Activated CD4-positive, alpha-beta memory T cell treated with anti-CD3 and anti-CD28 coated beads for 36 hours (primary cell): ENCODE results near the gene RSKR. TPM values are rescaled to one million over a fixed set of nuclear protein-coding genes. Genes with fewer than 3 reads are reported as not detected.
"Not testable (repeated sequence)": the region's sequence is repeated elsewhere in the genome, so short reads cannot be mapped to it uniquely, and the experiment has no call there.

Source experiments
- CTCF ChIA-PET: fragments of 350-600 bp; sonication (Branson Sonifier 250); formaldehyde crosslinking; loops from one replicate; lab custom pipeline; 2021; ENCODE audit warnings: antibody characterized with exemption, inconsistent platforms; lab: Charles Lee
- POLR2A ChIA-PET: fragments of 350-600 bp; sonication (Branson Sonifier 250); formaldehyde crosslinking; loops from one replicate; lab custom pipeline; 2021; ENCODE audit warnings: antibody characterized with exemption; lab: Charles Lee
- DNase-seq: peaks from one replicate; pipeline ENCODE4 v3.0.0-alpha.2; 2020
- H3K27ac Mint-ChIP-seq: one replicate; pipeline ENCODE4 v1.8.0; 2021; ENCODE audit warnings: mixed read lengths
- H3K27me3 Mint-ChIP-seq: one replicate; pipeline ENCODE4 v1.8.0; 2021; ENCODE audit warnings: mixed read lengths
- H3K36me3 Mint-ChIP-seq: one replicate; pipeline ENCODE4 v1.8.0; 2021; ENCODE audit warnings: mixed read lengths
- H3K4me1 Mint-ChIP-seq: one replicate; pipeline ENCODE4 v1.8.0; 2021; ENCODE audit warnings: low read depth, mixed read lengths
- H3K4me3 Mint-ChIP-seq: one replicate; pipeline ENCODE4 v1.8.0; 2021; ENCODE audit warnings: mild to moderate bottlenecking, mixed read lengths
- H3K9me3 Mint-ChIP-seq: one replicate; pipeline ENCODE4 v1.8.0; 2021; ENCODE audit warnings: mixed read lengths
- intact Hi-C: fragments of 100-400 bp; cut with micrococcal nuclease; formaldehyde crosslinking; loops from one replicate; pipeline ENCODE4 v1.15.1; 2023
- total RNA-seq, 2 experiments: library from RNA; stranded (reverse); gene quantifications; one replicate each; pipeline ENCODE4 v1.2.3, GENCODE V29; 2021

The RSKR gene
- total RNA-seq, 2 experiments from 2014 or later, result 14.2 to 17.5 TPM

- Mint-ChIP-seq H3K4me1 (peaks cover 13% of the 10 kb centered on the region), H3K36me3 (peaks cover 47% of the 10 kb centered on the region), H3K27me3 (no peaks in the 10 kb centered on the region), H3K27ac (no peak overlapping the region), H3K4me3 (no peak overlapping the region), H3K9me3 (no peaks in the 10 kb centered on the region)
- DNase-seq, result no peak
- POLR2A ChIA-PET, result interaction anchor here (0.8 kb wide), 1 partner anchor 11 kb away, joined by 3 read pairs; no protein-coding TSS in a partner anchor
- CTCF ChIA-PET, result no interaction called here
- intact Hi-C loops, result no loop called here
Observed at GRCh38 chr17:28622186-28622585, 8.2 kb upstream of the RSKR start.

- CTCF ChIA-PET, result interaction anchor here (1.0 to 1.5 kb wide), 2 partner anchors 24 to 72 kb away, joined by 3 to 6 read pairs; no protein-coding TSS in a partner anchor
- Mint-ChIP-seq H3K36me3 (peaks cover 49% of the 10 kb centered on the region), H3K9me3 (no peaks in the 10 kb centered on the region), H3K4me3 (no peak overlapping the region), H3K4me1 (no peaks in the 10 kb centered on the region), H3K27me3 (no peaks in the 10 kb centered on the region), H3K27ac (no peak overlapping the region)
- no peak for DNase-seq
- intact Hi-C loops, result no loop called here
- POLR2A ChIA-PET, result interaction anchor here (0.9 kb wide), 1 partner anchor 15 kb away, joined by 3 read pairs; no protein-coding TSS in a partner anchor
Observed at GRCh38 chr17:28620010-28620409, 6.0 kb upstream of the RSKR start.

GRCh38 chr17:28618464-28618863, 4.5 kb upstream of the RSKR start:
- Mint-ChIP-seq H3K9me3 (no peaks in the 10 kb centered on the region), H3K4me1 (peaks cover 5% of the 10 kb centered on the region), H3K27me3 (no peaks in the 10 kb centered on the region), H3K4me3 (no peak overlapping the region), H3K27ac (no peak overlapping the region), H3K36me3 (peaks cover 56% of the 10 kb centered on the region)
- POLR2A ChIA-PET, result interaction anchor here (0.8 kb wide), 1 partner anchor 19 kb away, joined by 3 read pairs; no protein-coding TSS in a partner anchor
- CTCF ChIA-PET, result interaction anchor here (0.9 to 1.6 kb wide), 4 partner anchors 26 to 123 kb away, joined by 3 to 6 read pairs (median 4); no protein-coding TSS in a partner anchor
- intact Hi-C loops, result no loop called here
- no peak for DNase-seq

DNA sequence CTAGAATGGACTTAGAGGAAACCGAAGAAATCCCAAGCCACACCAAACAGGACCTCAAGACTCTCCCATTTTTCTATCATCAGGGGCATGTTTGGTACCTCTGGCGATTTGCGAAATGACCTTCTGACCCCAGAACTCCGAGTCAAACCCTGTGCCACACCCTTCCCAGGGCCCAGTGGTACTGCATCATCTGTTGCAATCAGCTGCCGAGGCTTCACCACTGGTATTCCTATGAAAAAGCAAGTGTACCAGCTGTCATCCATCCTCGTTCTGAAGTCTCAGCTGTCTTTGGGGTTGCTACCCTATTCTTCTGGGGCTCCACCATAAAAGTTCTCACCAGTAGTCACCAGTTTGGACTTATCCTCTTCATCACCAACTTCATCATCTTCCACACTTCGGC, 2.3 kb upstream of the RSKR start:
- CTCF ChIA-PET, result interaction anchor here (1.1 to 1.3 kb wide), 2 partner anchors 14 to 29 kb away, joined by 3 read pairs; partner anchors contain the start of gene BLTP2
- intact Hi-C loops, result no loop called here
- H3K27ac Mint-ChIP-seq, result no peak overlapping the region
- DNase-seq, result no peak
- POLR2A ChIA-PET, result no interaction called here
- H3K36me3 Mint-ChIP-seq, result peaks cover 44% of the 10 kb centered on the region
- H3K27me3 Mint-ChIP-seq, result no peaks in the 10 kb centered on the region
- no peaks in the 10 kb centered on the region for H3K9me3 Mint-ChIP-seq
- H3K4me1 Mint-ChIP-seq, result peaks cover 5% of the 10 kb centered on the region
- H3K4me3 Mint-ChIP-seq, result no peak overlapping the region

GRCh38 chr17:28615260-28615940, 1.4 kb upstream of the RSKR start:
- Mint-ChIP-seq H3K9me3 (no peaks in the 10 kb centered on the region), H3K36me3 (peaks cover 42% of the 10 kb centered on the region), H3K27ac (no peak overlapping the region), H3K4me1 (peaks cover 5% of the 10 kb centered on the region), H3K4me3 (no peak overlapping the region), H3K27me3 (no peaks in the 10 kb centered on the region)
- CTCF ChIA-PET, result interaction anchor here (0.9 to 1.1 kb wide), 2 partner anchors 30 to 122 kb away, joined by 3 to 5 read pairs; partner anchors contain the start of gene BLTP2
- no peak for DNase-seq
- POLR2A ChIA-PET, result no interaction called here
- intact Hi-C loops, result no loop called here

- peak; percentile 32 for DNase-seq
- no peaks in the 10 kb centered on the region for H3K9me3 Mint-ChIP-seq
- CTCF ChIA-PET, result interaction anchor here (0.5 to 2.0 kb wide), 18 partner anchors 13 to 275 kb away, joined by 3 to 16 read pairs (median 4); partner anchors contain the start of gene BLTP2
- peaks cover 5% of the 10 kb centered on the region for H3K4me1 Mint-ChIP-seq
- H3K27ac Mint-ChIP-seq, result no peak overlapping the region
- no peaks in the 10 kb centered on the region for H3K27me3 Mint-ChIP-seq
- H3K36me3 Mint-ChIP-seq, result peaks cover 33% of the 10 kb centered on the region
- intact Hi-C loops, result loop anchor here (2.0 to 5.0 kb wide), 2 partner anchors 66 to 118 kb away; no protein-coding TSS in a partner anchor
- no peak overlapping the region for H3K4me3 Mint-ChIP-seq
- POLR2A ChIA-PET, result interaction anchor here (0.5 to 1.6 kb wide), 2 partner anchors 42 to 239 kb away, joined by 3 to 5 read pairs; partner anchors contain the start of gene PIGS
Observed at GRCh38 chr17:28612936-28613872, 781 bp downstream of the RSKR start.

DNA sequence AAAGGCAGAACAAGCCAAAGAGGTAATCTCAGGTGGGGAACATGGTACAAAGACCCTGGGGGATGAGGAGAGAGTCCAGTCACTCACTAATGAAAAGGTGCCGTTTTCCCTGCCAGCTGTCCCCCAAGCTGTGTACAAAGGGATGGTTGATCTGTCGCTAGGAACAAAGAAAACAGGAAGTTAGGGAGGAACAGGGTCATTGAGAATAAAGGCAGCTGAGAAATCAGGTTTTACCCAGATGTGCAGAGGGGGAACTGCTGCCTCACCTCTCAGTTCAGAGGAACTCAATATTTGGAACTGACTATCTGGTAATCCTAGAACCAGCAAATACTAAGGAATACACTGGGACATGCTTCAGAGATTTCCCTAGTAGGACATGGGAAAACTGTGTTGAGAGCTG, 1.5 kb downstream of the RSKR start:
- Mint-ChIP-seq H3K4me3 (no peak overlapping the region), H3K9me3 (no peaks in the 10 kb centered on the region), H3K27ac (no peak overlapping the region), H3K36me3 (peaks cover 33% of the 10 kb centered on the region), H3K4me1 (peaks cover 5% of the 10 kb centered on the region), H3K27me3 (no peaks in the 10 kb centered on the region)
- ChIA-PET POLR2A (interaction anchor here (1.6 to 3.2 kb wide), 2 partner anchors 13 to 41 kb away, joined by 5 to 7 read pairs; partner anchors contain the start of gene PIGS), CTCF (interaction anchor here (0.7 to 2.0 kb wide), 15 partner anchors 13 to 275 kb away, joined by 3 to 16 read pairs (median 5); partner anchors contain the start of gene BLTP2)
- intact Hi-C loops, result loop anchor here (2.0 to 5.0 kb wide), 2 partner anchors 65 to 118 kb away; no protein-coding TSS in a partner anchor
- DNase-seq, result no peak

DNA sequence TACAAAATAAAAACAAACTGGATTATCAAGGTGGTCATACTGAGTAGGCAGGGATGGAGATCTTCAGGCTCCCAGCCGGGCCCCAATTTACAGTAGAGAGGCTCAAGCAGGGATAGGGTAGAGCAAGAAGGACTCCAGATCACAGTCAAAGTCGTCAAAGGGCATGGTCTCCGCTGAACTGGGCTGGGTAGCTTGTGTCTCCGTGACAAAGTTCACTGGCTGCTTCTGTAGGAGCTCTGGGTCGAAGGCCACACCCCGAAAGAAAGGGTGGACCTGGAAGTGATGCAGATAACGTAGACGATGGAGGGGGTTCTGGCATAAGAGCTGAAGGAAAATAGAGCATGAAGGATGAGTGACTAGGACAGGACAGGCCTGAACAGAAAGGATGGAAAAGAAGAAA, 3.6 kb downstream of the RSKR start:
- POLR2A ChIA-PET, result interaction anchor here (0.9 to 3.2 kb wide), 3 partner anchors 11 to 42 kb away, joined by 3 to 7 read pairs (median 6); no protein-coding TSS in a partner anchor
- no peak overlapping the region for H3K4me3 Mint-ChIP-seq
- DNase-seq, result no peak
- peaks cover 5% of the 10 kb centered on the region for H3K4me1 Mint-ChIP-seq
- no peak overlapping the region for H3K27ac Mint-ChIP-seq
- peaks cover 23% of the 10 kb centered on the region for H3K36me3 Mint-ChIP-seq
- intact Hi-C loops, result loop anchor here (5.0 kb wide), 1 partner anchor 63 kb away; no protein-coding TSS in a partner anchor
- CTCF ChIA-PET, result interaction anchor here (0.8 to 2.0 kb wide), 6 partner anchors 19 to 115 kb away, joined by 3 to 9 read pairs (median 4); partner anchors contain the start of genes BLTP2 and PIGS
- no peaks in the 10 kb centered on the region for H3K27me3 Mint-ChIP-seq
- H3K9me3 Mint-ChIP-seq, result no peaks in the 10 kb centered on the region

DNA sequence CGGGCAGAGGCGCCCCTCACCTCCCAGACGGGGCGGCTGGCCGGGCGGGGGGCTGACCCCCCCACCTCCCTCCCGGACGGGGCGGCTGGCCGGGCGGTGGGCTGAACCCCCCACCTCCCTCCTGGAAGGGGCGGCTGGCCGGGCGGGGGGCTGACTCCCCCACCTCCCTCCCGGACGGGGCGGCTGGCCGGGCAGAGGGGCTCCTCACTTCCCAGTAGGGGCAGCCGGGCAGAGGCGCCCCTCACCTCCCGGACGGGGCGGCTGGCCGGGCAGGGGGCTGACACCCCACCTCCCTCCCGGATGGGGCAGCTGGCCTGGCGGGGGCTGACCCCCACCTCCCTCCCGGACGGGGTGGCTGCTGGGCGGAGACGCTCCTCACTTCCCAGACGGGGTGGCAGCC, 10.0 kb downstream of the RSKR start:
- DNase-seq, H3K4me1 Mint-ChIP-seq, H3K27ac Mint-ChIP-seq, H3K9me3 Mint-ChIP-seq, H3K4me3 Mint-ChIP-seq, H3K27me3 Mint-ChIP-seq, intact Hi-C loops, POLR2A ChIA-PET, H3K36me3 Mint-ChIP-seq, CTCF ChIA-PET: not testable (repeated sequence)

- DNase-seq, result peak; percentile 87
- ChIA-PET CTCF (interaction anchor here (0.6 to 1.6 kb wide), 7 partner anchors 13 to 50 kb away, joined by 3 to 7 read pairs (median 5); partner anchors contain the start of gene PIGS), POLR2A (interaction anchor here (0.6 to 2.4 kb wide), 21 partner anchors 8 to 298 kb away, joined by 3 to 28 read pairs (median 4); partner anchors contain the start of genes ALDOC, BLTP2, PIGS and PROCA1)
- intact Hi-C loops, result loop anchor here (1.0 to 5.0 kb wide), 6 partner anchors 20 to 353 kb away; partner anchors contain the start of genes BLTP2, PHF12, PROCA1 and SUPT6H
- Mint-ChIP-seq H3K36me3 (peaks cover 13% of the 10 kb centered on the region), H3K4me1 (peaks cover 21% of the 10 kb centered on the region), H3K27ac (peak overlapping the region; percentile 93), H3K9me3 (no peaks in the 10 kb centered on the region), H3K27me3 (no peaks in the 10 kb centered on the region), H3K4me3 (peak overlapping the region; percentile 93)
Observed at GRCh38 chr17:28599311-28600184, 14.4 kb downstream of the RSKR start.
